OCI-LY3 (cell line): ENCODE data around the gene UNC5CL.

Source experiments
- H2AFZ ChIP-seq: fragments of 200-600, 300-600 bp; shearing (Covaris generic); 2 replicates; pipeline ENCODE4 v1.6.0; 2014; ENCODE audit warnings: antibody characterized with exemption, low read depth, low read length
- H3K27ac ChIP-seq: fragments of 200-600, 300-600 bp; sonication (generic); 2 replicates; pipeline ENCODE4 v1.5.1; 2014; ENCODE audit warnings: mild to moderate bottlenecking, low read length, moderate library complexity, mixed read lengths
- H3K27me3 ChIP-seq: fragments of 200-600, 300-600 bp; sonication (generic); 2 replicates; pipeline ENCODE4 v1.6.1; 2014; ENCODE audit warnings: low read depth, low read length, mixed read lengths
- H3K36me3 ChIP-seq: fragments of 200-600, 300-600 bp; sonication (generic); replicated peaks from 2 replicates; pipeline ENCODE3; 2014; ENCODE audit warnings: low read depth, low read length, mixed read lengths
- H3K4me1 ChIP-seq: fragments of 300-600, 200-600 bp; sonication (generic); 2 replicates; pipeline ENCODE4 v1.6.1; 2014; ENCODE audit warnings: low read length, mixed read lengths
- H3K4me2 ChIP-seq: fragments of 200-600, 300-600 bp; sonication (generic); 2 replicates; pipeline ENCODE4 v1.6.1; 2014; ENCODE audit warnings: low read length, mixed read lengths
- H3K4me3 ChIP-seq: fragments of 300-600, 200-600 bp; sonication (generic); 2 replicates; pipeline ENCODE4 v1.5.1; 2014; ENCODE audit warnings: antibody characterized with exemption, mild to moderate bottlenecking, low read length, moderate library complexity
- H3K79me2 ChIP-seq: fragments of 300-600, 200-600 bp; shearing (Covaris generic); 2 replicates; pipeline ENCODE4 v1.6.1; 2014; ENCODE audit warnings: mild to moderate bottlenecking, low read length, mixed read lengths
- H3K9ac ChIP-seq: fragments of 300-600, 200-600 bp; shearing (Covaris generic); 2 replicates; pipeline ENCODE4 v1.6.0; 2014; ENCODE audit warnings: mild to moderate bottlenecking, low read length, moderate library complexity
- H3K9me3 ChIP-seq: fragments of 200-600, 300-600 bp; shearing (Covaris generic); 2 replicates; pipeline ENCODE4 v1.6.1; 2014; ENCODE audit warnings: low read length, mixed read lengths; ENCODE audit not compliant: insufficient read depth
- H4K20me1 ChIP-seq: fragments of 200-600, 300-600 bp; sonication (generic); 2 replicates; pipeline ENCODE4 v1.6.1; 2016; ENCODE audit warnings: low read length, mixed read lengths; ENCODE audit not compliant: insufficient read depth
- CTCF ChIP-seq: fragments of 200-600, 300-600 bp; sonication (generic); IDR thresholded peaks from 2 replicates; pipeline ENCODE4 v1.5.1; 2014; ENCODE audit warnings: antibody characterized with exemption, low read length, low read depth
- EZH2phosphoT487 ChIP-seq: fragments of 200-600 bp; shearing (Covaris generic); IDR thresholded peaks from 2 replicates; pipeline ENCODE4 v1.6.1; 2018; ENCODE audit warnings: antibody characterized with exemption, mixed run types, low read depth

The UNC5CL gene

DNA sequence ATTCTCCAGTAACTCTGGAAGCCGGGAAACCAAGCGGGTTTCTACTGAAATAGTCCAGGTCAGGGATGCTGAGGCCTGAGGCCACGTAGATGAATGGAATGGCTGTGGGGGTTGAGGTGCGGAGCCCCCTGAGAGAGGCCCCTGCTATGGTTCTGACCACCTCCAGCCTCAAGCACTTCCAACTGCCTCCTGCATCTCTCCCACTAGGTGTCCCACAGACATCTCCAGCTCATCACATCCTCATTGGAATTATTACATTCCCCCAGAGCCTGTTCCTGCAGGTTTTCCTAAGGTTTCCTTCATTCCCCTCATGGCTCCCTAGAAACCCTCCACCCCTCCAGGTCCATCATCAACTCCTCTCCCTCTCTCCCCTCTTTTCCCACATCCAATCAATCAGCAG lies 48.7 kb downstream of the UNC5CL start:
- H3K36me3 ChIP-seq, result no peaks in the 10 kb centered on the region
- no peak overlapping the region for H3K4me2 ChIP-seq
- 0 out of 2 replicates have a peak, but pooled peaks cover 3% of the 10 kb centered on the region for H3K4me1 ChIP-seq
- no peak overlapping the region for H3K9ac ChIP-seq
- H3K9me3 ChIP-seq, result no peaks in the 10 kb centered on the region
- H2AFZ ChIP-seq, result no peak overlapping the region
- H3K27me3 ChIP-seq, result peaks cover 70% of the 10 kb centered on the region
- no peaks in the 10 kb centered on the region for H3K79me2 ChIP-seq
- no peak overlapping the region for H3K4me3 ChIP-seq
- no peak overlapping the region for H3K27ac ChIP-seq
- H4K20me1 ChIP-seq, result no peaks in the 10 kb centered on the region
- TF ChIP-seq CTCF, result no peak
- no peak for TF ChIP-seq EZH2phosphoT487

GRCh38 chr6:40989204-40990169 lies 49.5 kb downstream of the UNC5CL start:
- TF ChIP-seq CTCF, result no peak
- Histone ChIP-seq H2AFZ (no peak overlapping the region), H3K4me3 (no peak overlapping the region), H4K20me1 (no peaks in the 10 kb centered on the region), H3K9me3 (no peaks in the 10 kb centered on the region), H3K4me1 (0 out of 2 replicates have a peak, but pooled peaks cover 3% of the 10 kb centered on the region), H3K9ac (no peak overlapping the region), H3K27me3 (peaks cover 74% of the 10 kb centered on the region), H3K4me2 (no peak overlapping the region), H3K79me2 (no peaks in the 10 kb centered on the region), H3K36me3 (no peaks in the 10 kb centered on the region), H3K27ac (no peak overlapping the region)

DNA sequence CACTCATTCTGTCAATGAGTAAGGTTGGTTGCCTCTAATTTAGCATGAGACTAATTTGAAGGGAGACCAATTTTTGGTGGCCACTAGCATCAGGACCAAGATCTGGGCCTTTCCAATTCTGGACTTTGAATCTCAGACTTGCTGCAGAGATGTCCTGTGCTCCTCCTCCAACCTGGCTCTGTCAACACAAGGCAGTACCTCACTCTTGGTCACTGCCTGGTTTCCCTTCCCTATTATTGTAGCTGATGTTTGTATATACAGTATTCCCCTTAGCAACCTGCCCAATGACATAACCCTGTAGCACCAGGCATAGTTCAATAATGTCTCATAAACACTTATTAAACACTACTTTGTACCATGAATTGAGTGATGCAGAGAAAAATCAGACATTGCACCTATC lies 50.4 kb downstream of the UNC5CL start:
- H2AFZ ChIP-seq, result no peak overlapping the region
- no peak overlapping the region for H3K9ac ChIP-seq
- no peaks in the 10 kb centered on the region for H3K9me3 ChIP-seq
- H3K27ac ChIP-seq, result no peak overlapping the region
- no peak overlapping the region for H3K4me3 ChIP-seq
- no peaks in the 10 kb centered on the region for H4K20me1 ChIP-seq
- H3K4me2 ChIP-seq, result no peak overlapping the region
- H3K27me3 ChIP-seq, result peaks cover 76% of the 10 kb centered on the region
- H3K36me3 ChIP-seq, result no peaks in the 10 kb centered on the region
- no peaks in the 10 kb centered on the region for H3K79me2 ChIP-seq
- 0 out of 2 replicates have a peak, but pooled peaks cover 3% of the 10 kb centered on the region for H3K4me1 ChIP-seq
- no peak for TF ChIP-seq EZH2phosphoT487

- TF ChIP-seq CTCF (no peak), EZH2phosphoT487 (no peak)
- Histone ChIP-seq H3K4me2 (no peak overlapping the region), H3K9ac (no peak overlapping the region), H4K20me1 (no peaks in the 10 kb centered on the region), H3K9me3 (no peaks in the 10 kb centered on the region), H2AFZ (no peak overlapping the region), H3K4me1 (no peaks in the 10 kb centered on the region), H3K27ac (no peak overlapping the region), H3K79me2 (no peaks in the 10 kb centered on the region), H3K4me3 (no peak overlapping the region), H3K36me3 (no peaks in the 10 kb centered on the region), H3K27me3 (peaks cover 72% of the 10 kb centered on the region)
Observed at GRCh38 chr6:40986921-40987819, 51.9 kb downstream of the UNC5CL start.
